ENCODE results near the gene PRCC. TPM values are rescaled to one million over a fixed set of nuclear protein-coding genes. Genes with fewer than 3 reads are reported as not detected.

PRCC gene
- total and polyA plus RNA-seq, 2 of the 8 experiments (the other 6 are each of a cell fraction or from before 2014, with no cell fraction given) = 95.2 to 115 TPM

DNA sequence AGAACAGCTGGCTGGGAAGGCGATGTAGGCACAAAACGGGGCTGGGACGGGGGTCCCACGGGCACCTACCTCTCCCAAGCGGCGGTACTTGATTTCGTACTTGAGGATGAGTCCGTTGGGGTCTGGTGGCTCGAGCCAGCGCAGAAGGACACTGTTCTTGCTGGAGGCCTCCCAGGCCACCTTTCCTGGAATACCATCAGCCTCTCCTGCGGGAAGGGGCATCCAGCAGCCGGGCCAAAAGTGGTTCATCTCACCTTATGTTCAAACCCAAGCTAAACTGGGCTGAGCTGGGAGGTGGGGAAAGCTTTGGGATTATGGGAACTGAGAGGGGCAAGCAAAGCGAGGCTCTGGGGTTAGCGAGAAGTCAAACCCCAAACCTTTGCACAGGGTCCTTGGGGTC, 77.3 kb downstream of the PRCC start (continued):
- TF ChIP-seq, protein P1, sequence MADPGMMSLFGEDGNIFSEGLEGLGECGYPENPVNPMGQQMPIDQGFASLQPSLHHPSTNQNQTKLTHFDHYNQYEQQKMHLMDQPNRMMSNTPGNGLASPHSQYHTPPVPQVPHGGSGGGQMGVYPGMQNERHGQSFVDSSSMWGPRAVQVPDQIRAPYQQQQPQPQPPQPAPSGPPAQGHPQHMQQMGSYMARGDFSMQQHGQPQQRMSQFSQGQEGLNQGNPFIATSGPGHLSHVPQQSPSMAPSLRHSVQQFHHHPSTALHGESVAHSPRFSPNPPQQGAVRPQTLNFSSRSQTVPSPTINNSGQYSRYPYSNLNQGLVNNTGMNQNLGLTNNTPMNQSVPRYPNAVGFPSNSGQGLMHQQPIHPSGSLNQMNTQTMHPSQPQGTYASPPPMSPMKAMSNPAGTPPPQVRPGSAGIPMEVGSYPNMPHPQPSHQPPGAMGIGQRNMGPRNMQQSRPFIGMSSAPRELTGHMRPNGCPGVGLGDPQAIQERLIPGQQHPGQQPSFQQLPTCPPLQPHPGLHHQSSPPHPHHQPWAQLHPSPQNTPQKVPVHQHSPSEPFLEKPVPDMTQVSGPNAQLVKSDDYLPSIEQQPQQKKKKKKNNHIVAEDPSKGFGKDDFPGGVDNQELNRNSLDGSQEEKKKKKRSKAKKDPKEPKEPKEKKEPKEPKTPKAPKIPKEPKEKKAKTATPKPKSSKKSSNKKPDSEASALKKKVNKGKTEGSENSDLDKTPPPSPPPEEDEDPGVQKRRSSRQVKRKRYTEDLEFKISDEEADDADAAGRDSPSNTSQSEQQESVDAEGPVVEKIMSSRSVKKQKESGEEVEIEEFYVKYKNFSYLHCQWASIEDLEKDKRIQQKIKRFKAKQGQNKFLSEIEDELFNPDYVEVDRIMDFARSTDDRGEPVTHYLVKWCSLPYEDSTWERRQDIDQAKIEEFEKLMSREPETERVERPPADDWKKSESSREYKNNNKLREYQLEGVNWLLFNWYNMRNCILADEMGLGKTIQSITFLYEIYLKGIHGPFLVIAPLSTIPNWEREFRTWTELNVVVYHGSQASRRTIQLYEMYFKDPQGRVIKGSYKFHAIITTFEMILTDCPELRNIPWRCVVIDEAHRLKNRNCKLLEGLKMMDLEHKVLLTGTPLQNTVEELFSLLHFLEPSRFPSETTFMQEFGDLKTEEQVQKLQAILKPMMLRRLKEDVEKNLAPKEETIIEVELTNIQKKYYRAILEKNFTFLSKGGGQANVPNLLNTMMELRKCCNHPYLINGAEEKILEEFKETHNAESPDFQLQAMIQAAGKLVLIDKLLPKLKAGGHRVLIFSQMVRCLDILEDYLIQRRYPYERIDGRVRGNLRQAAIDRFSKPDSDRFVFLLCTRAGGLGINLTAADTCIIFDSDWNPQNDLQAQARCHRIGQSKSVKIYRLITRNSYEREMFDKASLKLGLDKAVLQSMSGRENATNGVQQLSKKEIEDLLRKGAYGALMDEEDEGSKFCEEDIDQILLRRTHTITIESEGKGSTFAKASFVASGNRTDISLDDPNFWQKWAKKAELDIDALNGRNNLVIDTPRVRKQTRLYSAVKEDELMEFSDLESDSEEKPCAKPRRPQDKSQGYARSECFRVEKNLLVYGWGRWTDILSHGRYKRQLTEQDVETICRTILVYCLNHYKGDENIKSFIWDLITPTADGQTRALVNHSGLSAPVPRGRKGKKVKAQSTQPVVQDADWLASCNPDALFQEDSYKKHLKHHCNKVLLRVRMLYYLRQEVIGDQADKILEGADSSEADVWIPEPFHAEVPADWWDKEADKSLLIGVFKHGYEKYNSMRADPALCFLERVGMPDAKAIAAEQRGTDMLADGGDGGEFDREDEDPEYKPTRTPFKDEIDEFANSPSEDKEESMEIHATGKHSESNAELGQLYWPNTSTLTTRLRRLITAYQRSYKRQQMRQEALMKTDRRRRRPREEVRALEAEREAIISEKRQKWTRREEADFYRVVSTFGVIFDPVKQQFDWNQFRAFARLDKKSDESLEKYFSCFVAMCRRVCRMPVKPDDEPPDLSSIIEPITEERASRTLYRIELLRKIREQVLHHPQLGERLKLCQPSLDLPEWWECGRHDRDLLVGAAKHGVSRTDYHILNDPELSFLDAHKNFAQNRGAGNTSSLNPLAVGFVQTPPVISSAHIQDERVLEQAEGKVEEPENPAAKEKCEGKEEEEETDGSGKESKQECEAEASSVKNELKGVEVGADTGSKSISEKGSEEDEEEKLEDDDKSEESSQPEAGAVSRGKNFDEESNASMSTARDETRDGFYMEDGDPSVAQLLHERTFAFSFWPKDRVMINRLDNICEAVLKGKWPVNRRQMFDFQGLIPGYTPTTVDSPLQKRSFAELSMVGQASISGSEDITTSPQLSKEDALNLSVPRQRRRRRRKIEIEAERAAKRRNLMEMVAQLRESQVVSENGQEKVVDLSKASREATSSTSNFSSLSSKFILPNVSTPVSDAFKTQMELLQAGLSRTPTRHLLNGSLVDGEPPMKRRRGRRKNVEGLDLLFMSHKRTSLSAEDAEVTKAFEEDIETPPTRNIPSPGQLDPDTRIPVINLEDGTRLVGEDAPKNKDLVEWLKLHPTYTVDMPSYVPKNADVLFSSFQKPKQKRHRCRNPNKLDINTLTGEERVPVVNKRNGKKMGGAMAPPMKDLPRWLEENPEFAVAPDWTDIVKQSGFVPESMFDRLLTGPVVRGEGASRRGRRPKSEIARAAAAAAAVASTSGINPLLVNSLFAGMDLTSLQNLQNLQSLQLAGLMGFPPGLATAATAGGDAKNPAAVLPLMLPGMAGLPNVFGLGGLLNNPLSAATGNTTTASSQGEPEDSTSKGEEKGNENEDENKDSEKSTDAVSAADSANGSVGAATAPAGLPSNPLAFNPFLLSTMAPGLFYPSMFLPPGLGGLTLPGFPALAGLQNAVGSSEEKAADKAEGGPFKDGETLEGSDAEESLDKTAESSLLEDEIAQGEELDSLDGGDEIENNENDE (IDR thresholded peaks at IDR 0.05; ENCODE audit: insufficient replicate concordance, low read length) = no peak
- TF ChIP-seq, protein P2, sequence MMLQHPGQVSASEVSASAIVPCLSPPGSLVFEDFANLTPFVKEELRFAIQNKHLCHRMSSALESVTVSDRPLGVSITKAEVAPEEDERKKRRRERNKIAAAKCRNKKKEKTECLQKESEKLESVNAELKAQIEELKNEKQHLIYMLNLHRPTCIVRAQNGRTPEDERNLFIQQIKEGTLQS (IDR thresholded peaks at IDR 0.05; ENCODE audit: insufficient read depth, low read depth, low read length) = no peak
- no peak for TF ChIP-seq HDAC6 (IDR thresholded peaks at IDR 0.05; ENCODE audit: low read depth, low read length)
- no peak for TF ChIP-seq ZNF274 (IDR thresholded peaks at IDR 0.05; ENCODE audit: borderline replicate concordance, extremely low read depth, low read length)
- TF ChIP-seq HDAC2 (IDR thresholded peaks at IDR 0.05; ENCODE audit: borderline replicate concordance in 1 of 2, low read depth in 2 of 2, low read length in 2 of 2) = no peak
- TF ChIP-seq YY1 (IDR thresholded peaks at IDR 0.05; ENCODE audit: low read depth, low read length) = no peak
- TF ChIP-seq FOSL1 (IDR thresholded peaks at IDR 0.05; ENCODE audit: insufficient read depth, low read depth, low read length) = no peak
- no peak for TF ChIP-seq TAF1 (IDR thresholded peaks at IDR 0.05; ENCODE audit: low read depth, low read length)
- TF ChIP-seq RNF2 (IDR thresholded peaks at IDR 0.05; ENCODE audit: borderline replicate concordance, low read depth, low read length, missing control alignments, poor library complexity, severe bottlenecking) = no peak
- no peak for TF ChIP-seq TBP (IDR thresholded peaks at IDR 0.05; ENCODE audit: low read depth, low read length)
